Measurements from ENCODE around the gene TEX53. TPM values are rescaled to one million over a fixed set of nuclear protein-coding genes. Genes with fewer than 3 reads are reported as not detected.

Gene TEX53
- total and polyA plus RNA-seq, 2 of the 8 experiments (the other 6 are each of a cell fraction or from before 2014, with no cell fraction given) = not detected

- TF ChIP-seq CTCF (IDR thresholded peaks at IDR 0.05; ENCODE audit: control extremely low read depth in 1 of 3, insufficient read depth in 1 of 3, low read depth in 1 of 3, low read length in 3 of 3) (no peak), EP300 (IDR thresholded peaks at IDR 0.05; ENCODE audit: borderline replicate concordance in 1 of 2, low read depth in 2 of 2, low read length in 2 of 2) (no peak), BACH1 (IDR thresholded peaks at IDR 0.05; ENCODE audit: low read length) (no peak), HDAC6 (IDR thresholded peaks at IDR 0.05; ENCODE audit: low read depth, low read length) (no peak), GABPA (IDR thresholded peaks at IDR 0.05; ENCODE audit: borderline replicate concordance, insufficient read depth, low read length) (no peak), SRF (IDR thresholded peaks at IDR 0.05; ENCODE audit: low read depth, low read length) (no peak)
These were observed 49.1 kb upstream of the TEX53 start (continued) for GRCh38 chr9:114706711-114707110.

Measured in H1 (cell line).